SU-DHL-6 (cell line): ENCODE measurements around the gene TMPRSS13.

Experiments used
- CTCF ChIP-seq: fragments of 200-600 bp; sonication (generic); IDR thresholded peaks from one replicate; pipeline ENCODE4 v1.5.1; 2017; ENCODE audit warnings: antibody characterized with exemption, mild to moderate bottlenecking, low read length, moderate library complexity; ENCODE audit not compliant: insufficient read depth, poor library complexity, severe bottlenecking
- EZH2phosphoT487 ChIP-seq: fragments of 200-600 bp; sonication (generic), shearing (Covaris generic); conservative IDR thresholded peaks from 2 replicates; pipeline ENCODE4 v1.6.1; 2018; ENCODE audit warnings: mild to moderate bottlenecking, antibody characterized with exemption, low read length, moderate library complexity, mixed read lengths

DNA sequence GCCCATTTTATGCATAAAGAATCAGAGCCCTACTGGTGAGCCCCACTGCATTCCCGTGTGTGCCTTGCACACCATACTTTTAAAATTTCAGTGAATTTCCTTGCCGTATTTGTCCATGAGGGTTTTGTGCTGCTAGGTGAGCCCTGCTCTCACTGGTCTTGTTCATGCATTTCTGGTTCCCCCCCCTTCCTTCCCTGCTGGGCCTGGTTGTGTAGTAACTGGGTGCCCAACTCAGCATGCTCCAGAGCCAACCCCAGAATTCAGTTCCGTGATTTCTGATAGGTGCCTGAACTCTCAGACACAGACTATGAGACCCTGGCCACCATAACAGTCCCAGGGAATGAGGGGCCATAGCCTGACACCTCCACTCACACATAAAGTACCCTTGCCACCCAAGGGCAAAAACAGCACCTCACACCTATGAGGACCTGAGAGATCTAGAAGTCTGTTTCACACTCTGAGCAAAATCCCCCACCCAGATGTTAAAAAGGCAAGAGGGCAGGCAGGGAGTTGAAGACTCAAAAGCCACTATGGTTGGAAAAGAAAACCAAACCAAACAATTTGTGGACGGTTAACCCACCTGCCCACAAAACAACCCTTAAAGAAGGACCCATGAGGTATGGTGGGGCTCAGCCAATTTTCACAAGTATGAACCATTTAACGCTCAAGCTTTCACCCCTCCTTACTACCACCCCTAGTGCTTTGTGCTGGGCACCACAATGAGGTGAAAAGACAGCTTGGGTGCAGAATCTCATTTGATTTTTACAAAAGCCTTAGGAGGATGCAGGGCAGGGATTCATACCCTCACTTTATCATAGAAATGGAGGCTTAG, 40.2 kb upstream of the TMPRSS13 start:
- TF ChIP-seq CTCF (no peak), EZH2phosphoT487 (no peak)
